Suprapubic skin (tissue), 4 donors: ENCODE data around the gene SEMA6A.

Experiments used
- EP300 ChIP-seq: sonication (generic); formaldehyde crosslinking; IDR thresholded peaks from one replicate; pipeline ENCODE4 v1.6.1; 2017; ENCODE audit warnings: antibody characterized with exemption
- POLR2A ChIP-seq, 2 donors: fragments of 450-650 bp; IDR thresholded peaks; one replicate each; pipeline ENCODE4 v1.6.1; 2017; ENCODE audit warnings: antibody characterized with exemption in 2 of 2, mild to moderate bottlenecking in 2 of 2, moderate library complexity in 2 of 2
- POLR2AphosphoS5 ChIP-seq, 3 donors: sonication (generic); formaldehyde crosslinking; IDR thresholded peaks; one replicate each; pipeline ENCODE4 v1.6.1; 2017; ENCODE audit warnings: antibody characterized with exemption in 3 of 3
- TF ChIP-seq, protein P1 (sequence below), 2 donors: fragments of 200-600 bp in 1 of 2; fragments of 450-650 bp in 1 of 2; sonication (generic) in 1 of 2; IDR thresholded peaks; one replicate each; pipeline ENCODE4 v1.5.1; 2016 to 2019; ENCODE audit warnings: antibody characterized with exemption in 2 of 2, mild to moderate bottlenecking in 1 of 2, moderate library complexity in 1 of 2

DNA sequence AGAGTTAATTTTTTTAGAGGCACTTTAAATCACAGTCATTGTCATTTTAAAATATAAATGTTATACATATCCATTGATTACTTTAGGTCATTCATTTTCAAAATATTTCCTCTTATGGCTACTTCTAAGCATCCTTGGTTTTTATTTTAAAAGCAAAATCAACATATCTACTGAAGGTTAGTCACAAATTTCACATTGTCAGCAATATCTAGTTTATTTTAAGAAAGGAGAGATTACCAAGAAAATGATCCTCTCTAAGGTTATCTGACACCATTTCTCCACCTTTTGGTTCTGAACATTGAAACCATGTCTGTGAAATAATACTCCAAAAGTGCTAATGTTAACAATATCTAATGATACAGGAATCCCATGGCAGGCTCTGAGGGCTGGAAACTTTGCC, 24.5 kb downstream of the SEMA6A start:
- TF ChIP-seq POLR2AphosphoS5 (IDR thresholded peaks at IDR 0.05), result no peak
- TF ChIP-seq, protein P1, sequence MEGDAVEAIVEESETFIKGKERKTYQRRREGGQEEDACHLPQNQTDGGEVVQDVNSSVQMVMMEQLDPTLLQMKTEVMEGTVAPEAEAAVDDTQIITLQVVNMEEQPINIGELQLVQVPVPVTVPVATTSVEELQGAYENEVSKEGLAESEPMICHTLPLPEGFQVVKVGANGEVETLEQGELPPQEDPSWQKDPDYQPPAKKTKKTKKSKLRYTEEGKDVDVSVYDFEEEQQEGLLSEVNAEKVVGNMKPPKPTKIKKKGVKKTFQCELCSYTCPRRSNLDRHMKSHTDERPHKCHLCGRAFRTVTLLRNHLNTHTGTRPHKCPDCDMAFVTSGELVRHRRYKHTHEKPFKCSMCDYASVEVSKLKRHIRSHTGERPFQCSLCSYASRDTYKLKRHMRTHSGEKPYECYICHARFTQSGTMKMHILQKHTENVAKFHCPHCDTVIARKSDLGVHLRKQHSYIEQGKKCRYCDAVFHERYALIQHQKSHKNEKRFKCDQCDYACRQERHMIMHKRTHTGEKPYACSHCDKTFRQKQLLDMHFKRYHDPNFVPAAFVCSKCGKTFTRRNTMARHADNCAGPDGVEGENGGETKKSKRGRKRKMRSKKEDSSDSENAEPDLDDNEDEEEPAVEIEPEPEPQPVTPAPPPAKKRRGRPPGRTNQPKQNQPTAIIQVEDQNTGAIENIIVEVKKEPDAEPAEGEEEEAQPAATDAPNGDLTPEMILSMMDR (IDR thresholded peaks at IDR 0.05), result no peak
- no peak for TF ChIP-seq POLR2A (IDR thresholded peaks at IDR 0.05)
- TF ChIP-seq EP300, result no peak
